ENCODE data around the gene CD82.

DNA sequence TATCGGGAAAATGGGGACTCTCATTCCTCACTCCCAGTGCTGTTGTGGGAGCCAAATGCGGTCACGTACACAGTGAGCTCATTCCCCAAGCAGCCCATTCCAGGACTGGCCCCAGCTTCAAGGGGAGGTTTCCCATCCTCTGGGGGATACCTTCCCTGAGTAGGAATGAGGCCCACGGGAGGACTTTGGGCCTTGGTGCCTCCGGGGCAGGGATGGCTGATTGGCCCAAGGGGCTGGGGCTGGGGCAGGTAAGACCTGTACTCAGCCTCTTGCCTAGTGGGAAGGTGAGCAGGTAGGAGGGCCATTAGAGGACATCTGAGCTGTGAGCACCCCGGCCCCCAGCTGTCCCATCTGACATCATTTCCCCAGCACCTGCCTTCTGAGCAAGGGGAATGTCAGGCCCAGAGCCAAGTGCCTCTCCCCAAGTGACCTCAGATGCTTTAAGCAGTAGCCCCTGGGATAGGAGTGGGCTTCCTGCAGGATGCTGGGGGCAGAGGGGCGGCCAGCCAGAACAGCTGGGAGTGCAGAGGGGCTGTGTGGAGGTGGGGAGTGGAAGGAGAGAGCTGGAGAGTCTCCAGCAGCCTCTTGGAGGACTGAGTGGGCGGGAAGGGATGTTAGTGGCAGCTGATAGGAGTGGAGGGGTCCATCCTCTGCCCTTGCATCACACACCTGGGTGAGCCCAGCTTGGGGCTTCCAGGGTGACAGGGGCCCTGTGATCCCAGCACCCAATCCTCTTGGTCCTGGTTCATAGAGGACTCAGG is 58.4 kb downstream of the CD82 start:
- no peak for TF ChIP-seq CTCF (IDR thresholded peaks at IDR 0.05)
- no peak for TF ChIP-seq POLR2A (IDR thresholded peaks at IDR 0.05)
